PC-9 (cell line): Measurements from ENCODE around the gene FOXA1.

Experiments
- EZH2 ChIP-seq: fragments of 200-600 bp; sonication (generic); IDR thresholded peaks from 2 replicates; pipeline ENCODE4 v1.8.0; 2017; ENCODE audit warnings: antibody characterized with exemption, low read depth
- TF ChIP-seq, protein P1 (sequence below): fragments of 200-600 bp; sonication (generic); conservative IDR thresholded peaks from 2 replicates; pipeline ENCODE4 v1.6.1; 2017; ENCODE audit warnings: mixed run types, antibody characterized with exemption, mild to moderate bottlenecking, moderate library complexity

DNA sequence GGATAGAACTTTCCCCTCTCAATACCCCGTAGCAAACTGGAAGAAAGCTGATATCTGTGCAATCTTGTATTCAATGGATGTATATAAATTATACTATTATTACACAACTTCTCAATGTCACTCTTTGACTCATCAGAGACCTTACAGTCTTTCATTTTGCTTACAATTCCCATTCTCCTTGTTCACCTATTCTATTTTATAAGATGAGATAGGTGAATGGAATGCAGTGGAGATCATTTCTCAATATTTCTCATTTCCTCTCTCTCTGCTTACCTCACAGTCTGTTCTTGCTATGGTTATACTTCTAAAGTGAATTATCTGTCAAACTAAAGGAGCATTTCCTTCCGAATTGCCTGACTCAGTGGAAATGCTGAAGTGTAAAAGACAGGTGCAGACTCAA lies 14.9 kb downstream of the FOXA1 start:
- TF ChIP-seq, protein P1, sequence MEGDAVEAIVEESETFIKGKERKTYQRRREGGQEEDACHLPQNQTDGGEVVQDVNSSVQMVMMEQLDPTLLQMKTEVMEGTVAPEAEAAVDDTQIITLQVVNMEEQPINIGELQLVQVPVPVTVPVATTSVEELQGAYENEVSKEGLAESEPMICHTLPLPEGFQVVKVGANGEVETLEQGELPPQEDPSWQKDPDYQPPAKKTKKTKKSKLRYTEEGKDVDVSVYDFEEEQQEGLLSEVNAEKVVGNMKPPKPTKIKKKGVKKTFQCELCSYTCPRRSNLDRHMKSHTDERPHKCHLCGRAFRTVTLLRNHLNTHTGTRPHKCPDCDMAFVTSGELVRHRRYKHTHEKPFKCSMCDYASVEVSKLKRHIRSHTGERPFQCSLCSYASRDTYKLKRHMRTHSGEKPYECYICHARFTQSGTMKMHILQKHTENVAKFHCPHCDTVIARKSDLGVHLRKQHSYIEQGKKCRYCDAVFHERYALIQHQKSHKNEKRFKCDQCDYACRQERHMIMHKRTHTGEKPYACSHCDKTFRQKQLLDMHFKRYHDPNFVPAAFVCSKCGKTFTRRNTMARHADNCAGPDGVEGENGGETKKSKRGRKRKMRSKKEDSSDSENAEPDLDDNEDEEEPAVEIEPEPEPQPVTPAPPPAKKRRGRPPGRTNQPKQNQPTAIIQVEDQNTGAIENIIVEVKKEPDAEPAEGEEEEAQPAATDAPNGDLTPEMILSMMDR, result no peak
- no peak for TF ChIP-seq EZH2
